Epithelial cell of esophagus (primary cell): ENCODE measurements around the gene FPR2.

Experiments used
- DNase-seq: peaks from one replicate; pipeline ENCODE4 v3.0.0; 2010; ENCODE audit warnings: low read depth
- H3K4me3 ChIP-seq: 2 replicates; pipeline ENCODE4 v1.5.1; 2011; ENCODE audit warnings: mild to moderate bottlenecking, low read length, control low read depth
- TF ChIP-seq, protein P1 (sequence below): IDR thresholded peaks from 2 replicates; pipeline ENCODE4 v1.5.1; 2011; ENCODE audit warnings: low read depth, mild to moderate bottlenecking, low read length, control low read depth, inconsistent platforms; ENCODE audit not compliant: insufficient read depth; ENCODE audit errors: missing control alignments

Gene FPR2

DNA sequence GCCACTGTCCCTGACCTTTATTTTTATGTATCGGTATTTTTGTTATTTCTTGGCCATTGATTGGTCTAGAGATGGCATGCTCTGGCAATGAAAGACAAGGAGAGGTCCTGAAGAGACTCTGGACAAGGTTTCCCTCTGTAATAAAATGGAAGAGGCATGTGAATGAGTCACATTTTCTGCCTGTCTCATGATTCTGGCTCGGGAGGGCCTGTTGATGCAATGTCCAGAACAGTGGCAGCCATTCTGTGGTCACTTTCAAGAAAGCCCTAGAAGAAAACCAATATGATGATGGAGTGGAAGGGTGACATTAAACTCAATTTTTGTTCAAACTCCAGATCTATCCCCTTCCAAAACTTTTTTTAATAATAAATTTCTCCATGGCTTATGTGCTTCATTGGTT lies 32.0 kb downstream of the FPR2 start:
- TF ChIP-seq, protein P1, sequence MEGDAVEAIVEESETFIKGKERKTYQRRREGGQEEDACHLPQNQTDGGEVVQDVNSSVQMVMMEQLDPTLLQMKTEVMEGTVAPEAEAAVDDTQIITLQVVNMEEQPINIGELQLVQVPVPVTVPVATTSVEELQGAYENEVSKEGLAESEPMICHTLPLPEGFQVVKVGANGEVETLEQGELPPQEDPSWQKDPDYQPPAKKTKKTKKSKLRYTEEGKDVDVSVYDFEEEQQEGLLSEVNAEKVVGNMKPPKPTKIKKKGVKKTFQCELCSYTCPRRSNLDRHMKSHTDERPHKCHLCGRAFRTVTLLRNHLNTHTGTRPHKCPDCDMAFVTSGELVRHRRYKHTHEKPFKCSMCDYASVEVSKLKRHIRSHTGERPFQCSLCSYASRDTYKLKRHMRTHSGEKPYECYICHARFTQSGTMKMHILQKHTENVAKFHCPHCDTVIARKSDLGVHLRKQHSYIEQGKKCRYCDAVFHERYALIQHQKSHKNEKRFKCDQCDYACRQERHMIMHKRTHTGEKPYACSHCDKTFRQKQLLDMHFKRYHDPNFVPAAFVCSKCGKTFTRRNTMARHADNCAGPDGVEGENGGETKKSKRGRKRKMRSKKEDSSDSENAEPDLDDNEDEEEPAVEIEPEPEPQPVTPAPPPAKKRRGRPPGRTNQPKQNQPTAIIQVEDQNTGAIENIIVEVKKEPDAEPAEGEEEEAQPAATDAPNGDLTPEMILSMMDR, result no peak
- DNase-seq, result no peak
- no peak overlapping the region for H3K4me3 ChIP-seq

- H3K4me3 ChIP-seq, result no peak overlapping the region
- no peak for DNase-seq
- TF ChIP-seq, protein P1, result no peak
Measured at GRCh38 chr19:51793994-51794393, 33.0 kb downstream of the FPR2 start.

DNA sequence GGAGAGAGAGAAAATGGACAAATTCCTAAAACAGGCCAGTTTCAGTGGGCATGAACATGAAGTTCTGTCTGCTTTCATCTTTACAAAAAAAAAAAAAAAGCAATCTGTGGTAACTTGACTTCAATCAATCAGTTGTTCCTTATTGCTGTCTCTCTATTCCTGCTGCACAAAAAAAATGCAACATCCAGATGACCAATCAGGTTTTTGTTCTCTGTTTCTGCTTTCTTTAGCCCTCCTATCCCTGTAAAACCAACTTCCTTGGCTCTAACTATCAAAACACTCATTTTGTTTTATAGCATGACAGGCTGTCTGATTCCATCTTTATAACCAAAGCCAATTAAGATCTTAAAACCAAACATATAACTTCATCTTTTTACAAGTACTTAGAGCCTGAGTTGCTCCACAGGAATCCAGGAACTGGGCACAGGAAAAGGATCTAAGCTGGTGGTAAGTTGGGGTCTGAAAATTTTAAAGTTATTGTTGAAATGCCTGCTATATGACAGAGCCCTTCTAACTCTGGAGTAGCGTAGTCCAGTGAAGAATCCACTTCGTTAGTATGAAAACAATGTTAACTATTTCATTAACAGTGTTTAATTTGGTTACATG lies 34.0 kb downstream of the FPR2 start, which contains the start of gene FPR3:
TSS of gene FPR3 (plus strand) at position 273 of the 606 bp plus-strand sequence. CDS start 28,592 bp downstream, outside the sequence.
- DNase-seq, result no peak
- H3K4me3 ChIP-seq, result no peak within 1 kb of the TSS
- TF ChIP-seq, protein P1, result no peak

DNA sequence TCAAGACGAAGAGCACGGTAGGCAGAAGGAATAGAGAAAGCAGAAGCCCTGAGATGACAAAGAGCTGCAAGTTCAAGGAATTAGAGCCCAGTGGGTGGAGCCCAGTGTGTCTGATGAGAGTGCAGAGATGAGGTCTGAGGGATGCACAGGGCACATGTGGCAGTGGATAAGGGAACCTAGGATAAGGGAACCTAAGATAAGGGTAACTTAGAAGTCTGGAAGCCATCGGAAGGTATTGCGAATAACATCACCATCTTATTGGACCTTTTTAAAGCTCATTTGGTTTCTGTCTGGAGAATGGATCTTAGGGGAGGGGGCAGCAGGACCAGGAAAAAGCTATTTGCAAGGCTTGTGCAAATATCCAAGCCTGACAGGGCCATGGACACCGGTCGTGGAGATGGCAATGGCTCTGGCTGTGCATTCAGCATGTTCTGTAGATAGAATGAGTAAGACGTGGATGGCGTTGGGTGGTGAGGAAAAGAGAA lies 35.3 kb downstream of the FPR2 start:
- TF ChIP-seq, protein P1, result no peak
- H3K4me3 ChIP-seq, result no peak overlapping the region
- DNase-seq, result no peak

DNA sequence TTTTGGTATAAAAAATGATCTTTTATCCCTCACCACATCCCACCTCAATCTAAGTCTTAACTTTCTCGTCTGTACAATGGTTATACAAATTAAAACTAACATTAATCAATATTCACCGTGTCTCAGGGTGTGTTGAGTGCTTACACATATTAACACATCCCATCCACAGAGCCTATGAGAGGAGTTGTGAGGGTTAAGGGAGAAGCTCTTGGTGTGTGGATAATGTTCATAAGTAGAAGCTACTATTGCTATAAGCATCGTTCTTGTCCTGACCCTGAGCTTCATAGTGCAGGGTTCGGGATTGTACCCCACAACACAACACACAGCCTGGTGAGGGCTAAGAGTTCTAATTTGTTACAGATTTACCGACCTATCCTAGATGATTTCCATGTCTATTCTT lies 36.5 kb downstream of the FPR2 start:
- no peak for DNase-seq

DNA sequence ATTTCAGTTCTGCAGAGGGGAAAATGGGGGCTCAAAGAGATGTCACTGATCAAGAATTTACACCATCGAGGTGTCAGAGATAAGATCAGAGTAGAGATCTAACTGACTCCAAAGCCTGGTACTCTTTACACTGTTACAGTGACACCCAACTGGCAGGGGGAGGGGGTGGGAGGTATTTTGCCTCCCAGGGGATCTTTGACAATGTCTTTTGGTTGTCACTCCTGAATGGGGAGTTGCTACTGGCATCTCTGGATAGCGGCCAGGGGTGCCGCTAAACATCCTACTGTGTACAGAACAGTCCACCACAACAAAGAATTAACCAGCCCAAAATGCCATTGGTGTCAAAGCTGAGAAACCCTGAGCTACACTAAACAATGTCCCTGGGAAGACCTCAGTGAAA lies 37.1 kb downstream of the FPR2 start:
- no peak overlapping the region for H3K4me3 ChIP-seq
- DNase-seq, result no peak
- TF ChIP-seq, protein P1, result no peak

More for the DNA sequence above, 36.5 kb downstream of the FPR2 start:
- no peak overlapping the region for H3K4me3 ChIP-seq
- TF ChIP-seq, protein P1, result no peak
